Epithelial cell of proximal tubule (primary cell): ENCODE data around the gene TPSG1. TPM values are rescaled to one million over a fixed set of nuclear protein-coding genes. Genes with fewer than 3 reads are reported as not detected.
"Not testable (repeated sequence)": the region's sequence is repeated elsewhere in the genome, so short reads cannot be mapped to it uniquely, and the experiment has no call there.

Source experiments
- DNase-seq: peaks from one replicate; pipeline ENCODE4 v3.0.0-alpha.2; 2011; ENCODE audit warnings: low read depth
- H3K4me3 ChIP-seq: 2 replicates; pipeline ENCODE4 v1.5.1; 2011; ENCODE audit warnings: low read depth, mild to moderate bottlenecking, low read length
- total RNA-seq: library from RNA; depleted of rRNA; stranded (reverse); fragments of >200 nt; gene quantifications from 2 replicates; pipeline ENCODE4 v1.2.3, GENCODE V29; 2015
- TF ChIP-seq, protein P1 (sequence below): conservative IDR thresholded peaks from 2 replicates; pipeline ENCODE4 v1.5.1; 2012; ENCODE audit warnings: low read depth, mild to moderate bottlenecking, low read length

The TPSG1 gene
- total RNA-seq, result not detected in 2 replicates

DNA sequence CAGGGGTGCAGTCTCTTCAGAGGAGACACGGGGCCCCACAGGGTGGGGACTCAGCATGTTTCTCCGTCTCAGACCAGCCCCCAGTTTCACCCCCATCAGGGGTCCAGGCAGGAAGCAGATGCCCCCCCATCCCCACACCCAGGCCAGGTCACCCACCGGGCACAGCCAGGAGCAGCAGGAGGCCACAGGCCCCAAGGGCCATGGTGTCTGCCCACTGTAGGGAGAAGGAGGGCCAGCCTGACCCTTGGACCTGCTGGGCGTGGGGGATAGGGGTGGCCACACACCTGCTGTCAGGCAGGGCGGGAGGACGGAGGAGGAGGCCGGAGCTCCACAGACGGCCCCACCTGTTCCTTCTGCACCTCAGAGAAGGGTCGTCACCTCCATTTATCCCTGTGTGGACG, at the start of gene TPSG1:
TPSG1 (minus strand) TSS at position 218 of the 401 bp plus-strand sequence; CDS start at position 202, 16 bp downstream.
- TF ChIP-seq, protein P1, sequence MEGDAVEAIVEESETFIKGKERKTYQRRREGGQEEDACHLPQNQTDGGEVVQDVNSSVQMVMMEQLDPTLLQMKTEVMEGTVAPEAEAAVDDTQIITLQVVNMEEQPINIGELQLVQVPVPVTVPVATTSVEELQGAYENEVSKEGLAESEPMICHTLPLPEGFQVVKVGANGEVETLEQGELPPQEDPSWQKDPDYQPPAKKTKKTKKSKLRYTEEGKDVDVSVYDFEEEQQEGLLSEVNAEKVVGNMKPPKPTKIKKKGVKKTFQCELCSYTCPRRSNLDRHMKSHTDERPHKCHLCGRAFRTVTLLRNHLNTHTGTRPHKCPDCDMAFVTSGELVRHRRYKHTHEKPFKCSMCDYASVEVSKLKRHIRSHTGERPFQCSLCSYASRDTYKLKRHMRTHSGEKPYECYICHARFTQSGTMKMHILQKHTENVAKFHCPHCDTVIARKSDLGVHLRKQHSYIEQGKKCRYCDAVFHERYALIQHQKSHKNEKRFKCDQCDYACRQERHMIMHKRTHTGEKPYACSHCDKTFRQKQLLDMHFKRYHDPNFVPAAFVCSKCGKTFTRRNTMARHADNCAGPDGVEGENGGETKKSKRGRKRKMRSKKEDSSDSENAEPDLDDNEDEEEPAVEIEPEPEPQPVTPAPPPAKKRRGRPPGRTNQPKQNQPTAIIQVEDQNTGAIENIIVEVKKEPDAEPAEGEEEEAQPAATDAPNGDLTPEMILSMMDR, result no peak

DNA sequence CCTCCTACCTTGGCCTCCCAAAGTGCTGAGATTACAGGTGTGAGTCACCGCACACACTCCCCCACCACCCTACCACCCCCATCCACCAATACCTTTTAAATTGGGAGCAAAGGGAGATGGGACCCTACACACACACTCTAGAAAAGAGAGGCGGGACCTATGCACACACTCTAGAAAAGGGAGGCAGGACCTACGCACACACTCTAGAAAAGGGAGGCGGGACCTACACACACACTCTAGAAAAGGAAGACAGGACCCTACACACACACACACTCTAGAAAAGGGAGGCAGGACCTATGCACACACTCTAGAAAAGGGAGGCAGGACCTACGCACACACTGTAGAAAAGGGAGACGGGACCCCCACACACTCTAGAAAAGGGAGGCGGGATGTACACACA, 49.7 kb upstream of the TPSG1 start:
- no peak for DNase-seq
- no peak overlapping the region for H3K4me3 ChIP-seq
- TF ChIP-seq, protein P1, result no peak

More for the DNA sequence above, at the start of gene TPSG1:
- no peak within 1 kb of the TSS for H3K4me3 ChIP-seq
- no peak for DNase-seq

DNA sequence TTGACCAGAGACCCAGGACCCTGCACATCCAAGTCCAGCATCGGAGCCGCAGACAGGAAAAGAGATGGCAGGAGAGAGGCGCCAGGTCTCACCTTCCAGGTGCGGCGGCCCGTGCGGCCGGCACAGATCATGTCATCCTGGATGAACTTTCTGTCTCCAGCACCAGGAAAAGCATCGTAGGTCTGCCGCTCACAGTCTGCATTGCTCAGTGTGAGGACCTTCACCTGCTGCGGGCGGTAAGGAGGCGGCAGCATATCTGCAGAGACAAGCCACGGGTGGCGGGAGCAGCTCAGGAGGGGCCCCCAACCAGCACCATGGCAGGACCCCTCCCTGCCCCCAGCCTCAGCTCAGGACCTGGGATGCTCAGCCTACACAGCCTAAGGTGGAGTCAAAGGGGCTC, 48.7 kb upstream of the TPSG1 start:
- no peak overlapping the region for H3K4me3 ChIP-seq
- no peak for DNase-seq
- TF ChIP-seq, protein P1, result no peak

DNA sequence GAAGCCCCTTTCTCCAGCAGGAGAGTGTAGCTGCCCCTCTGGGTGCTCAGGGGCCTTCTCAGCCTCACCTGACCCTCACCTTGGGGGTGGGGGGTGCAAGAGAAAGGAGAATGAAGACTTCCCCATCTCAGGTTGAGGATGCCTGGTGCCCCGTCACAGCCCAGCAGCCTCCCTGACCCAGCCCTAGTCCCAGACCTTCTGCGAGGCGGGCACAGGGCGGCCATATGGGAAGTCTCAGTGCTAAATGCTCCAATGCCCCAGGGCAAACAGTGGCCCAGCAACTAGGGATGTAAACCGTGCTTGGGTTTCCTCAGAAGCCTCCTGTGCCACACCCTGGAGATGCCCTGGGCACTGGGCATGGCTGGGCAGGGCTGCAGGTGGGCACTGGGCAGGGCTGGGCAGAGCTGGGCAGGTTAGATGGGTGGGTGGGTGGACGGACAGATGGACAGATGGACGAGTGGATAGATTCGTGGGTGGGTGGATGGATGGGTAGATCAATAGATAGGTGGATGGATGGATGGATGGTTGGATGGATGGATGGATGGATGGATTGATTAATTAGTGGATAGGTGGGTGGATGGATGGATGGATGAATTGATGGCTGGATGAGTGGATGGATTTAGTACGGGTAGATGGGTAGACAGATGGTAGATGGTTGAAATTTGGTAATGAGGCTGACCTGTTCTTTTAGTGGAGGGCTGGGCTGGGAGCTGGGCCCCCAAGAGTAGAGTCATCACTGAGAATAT, 47.6 kb upstream of the TPSG1 start:
- no peak overlapping the region for H3K4me3 ChIP-seq
- DNase-seq, result no peak
- TF ChIP-seq, protein P1, result no peak

DNA sequence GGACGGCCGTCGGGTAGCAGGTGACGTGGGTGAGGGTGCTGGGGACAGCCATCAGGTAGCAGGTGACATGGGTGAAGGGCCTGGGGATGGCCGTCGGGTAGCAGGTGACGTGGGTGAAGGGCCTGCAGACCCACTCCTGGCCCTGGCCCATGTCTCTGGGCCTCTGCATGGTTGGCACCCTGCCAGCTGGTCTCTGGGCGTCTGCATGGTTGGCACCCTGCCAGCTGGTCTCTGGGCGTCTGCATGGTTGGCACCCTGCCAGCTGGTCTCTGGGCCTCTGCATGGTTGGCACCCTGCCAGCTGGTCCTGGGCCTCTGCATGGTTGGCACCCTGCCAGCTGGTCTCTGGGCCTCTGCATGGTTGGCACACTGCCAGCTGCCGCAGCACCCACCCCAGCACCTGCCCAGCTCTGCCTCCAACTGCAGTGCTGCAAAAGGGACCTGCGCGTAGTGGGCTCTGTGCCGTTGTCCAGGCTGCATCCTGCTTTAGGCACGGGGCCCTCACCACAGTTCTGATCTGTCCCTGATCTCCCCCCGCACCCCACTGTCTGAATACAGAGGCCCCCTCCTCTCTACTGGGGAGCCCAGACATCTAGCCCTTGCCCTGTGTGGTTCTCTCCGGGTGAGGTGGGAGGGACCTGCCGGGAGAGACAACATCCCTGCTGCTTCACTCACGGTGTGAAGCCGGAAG, 46.8 kb upstream of the TPSG1 start:
- not testable (repeated sequence) for DNase-seq, H3K4me3 ChIP-seq

DNA sequence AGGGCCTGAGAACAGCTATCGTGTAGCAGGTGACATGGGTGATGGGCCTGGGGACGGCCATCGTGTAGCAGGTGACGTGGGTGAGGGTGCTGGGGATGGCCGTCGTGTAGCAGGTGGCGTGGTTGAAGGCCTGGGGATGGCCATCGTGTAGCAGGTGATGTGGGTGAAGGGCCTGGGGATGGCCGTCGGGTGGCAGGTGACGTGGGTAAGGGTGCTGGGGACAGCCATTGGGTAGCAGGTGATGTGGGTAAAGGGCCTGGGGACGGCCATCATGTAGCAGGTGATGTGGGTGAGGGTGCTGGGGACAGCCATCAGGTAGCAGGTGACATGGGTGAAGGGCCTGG, 46.3 kb upstream of the TPSG1 start:
- no peak for DNase-seq
- no peak overlapping the region for H3K4me3 ChIP-seq
- TF ChIP-seq, protein P1, result no peak

DNA sequence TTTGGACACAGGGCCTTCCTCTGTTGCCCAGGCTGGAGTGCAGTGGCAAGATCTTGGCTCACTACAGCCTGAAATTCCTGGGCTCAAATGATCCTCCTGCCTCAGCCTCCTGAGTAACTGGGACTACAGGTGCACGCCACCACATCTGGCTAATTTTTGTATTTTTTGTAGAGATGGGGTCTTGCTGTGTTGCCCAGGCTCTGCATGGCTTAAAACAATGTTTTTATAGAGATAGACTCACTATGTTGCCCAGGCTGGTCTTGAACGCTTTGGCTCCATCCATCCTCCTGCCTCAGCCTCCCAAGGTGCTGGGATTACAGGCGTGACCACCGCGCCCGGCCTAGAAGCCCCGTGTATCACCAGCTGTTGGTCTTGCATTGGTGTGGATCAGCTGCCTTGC, 44.4 kb upstream of the TPSG1 start:
- not testable (repeated sequence) for H3K4me3 ChIP-seq, DNase-seq

DNA sequence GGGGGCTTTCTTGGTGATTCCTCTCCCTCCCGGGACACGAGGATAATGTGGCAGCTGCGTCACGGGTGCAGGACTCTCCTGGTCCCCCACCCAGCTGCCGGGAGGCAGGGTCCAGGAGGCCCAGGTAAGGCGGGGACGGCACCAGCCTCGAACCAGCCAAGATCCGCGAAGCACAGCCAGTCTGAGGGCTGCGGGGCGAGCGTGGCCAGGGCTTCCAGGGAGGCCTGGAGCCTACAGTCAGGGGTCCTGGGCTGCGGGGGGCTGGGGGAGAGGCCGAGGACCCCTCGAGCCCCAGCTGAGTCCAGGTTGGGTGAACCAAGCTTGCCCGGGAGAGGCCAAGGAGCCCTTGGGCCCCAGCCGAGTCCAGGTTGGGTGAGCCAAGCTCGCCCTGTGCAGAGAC, 40.8 kb upstream of the TPSG1 start:
- no peak for DNase-seq
- no peak overlapping the region for H3K4me3 ChIP-seq
- TF ChIP-seq, protein P1, result no peak
